Neutrophil (primary cell): Measurements from ENCODE around the gene GALNT17.

Experiments used
- H3K27ac ChIP-seq: fragments of 200-600 bp; sonication (generic); 2 replicates; pipeline ENCODE4 v1.5.1; 2016; ENCODE audit warnings: mild to moderate bottlenecking, moderate library complexity
- H3K27me3 ChIP-seq: fragments of 200-600 bp; sonication (generic); 2 replicates; pipeline ENCODE4 v1.6.0; 2016; ENCODE audit warnings: mild to moderate bottlenecking
- H3K36me3 ChIP-seq: fragments of 200-600 bp; sonication (generic); 2 replicates; pipeline ENCODE4 v1.5.1; 2017
- H3K4me1 ChIP-seq, 2 experiments: fragments of 200-600 bp in 1 of 2; sonication (generic) in 1 of 2; 1 replicate in 1 of 2; 2 replicates in 1 of 2; pipeline versions ENCODE4 v1.5.1 to v1.6.1; 2013 to 2016; ENCODE audit warnings: low read depth in 1 of 2, low read length in 1 of 2, mild to moderate bottlenecking in 1 of 2, moderate library complexity in 1 of 2; ENCODE audit not compliant: control insufficient read depth in 1 of 2, insufficient read depth in 1 of 2
- H3K4me3 ChIP-seq, 2 experiments: fragments of 200-600 bp in 1 of 2; sonication (generic) in 1 of 2; 1 replicate in 1 of 2; 2 replicates in 1 of 2; pipeline ENCODE4 v1.5.1; 2013 to 2016; ENCODE audit warnings: low read depth in 1 of 2, low read length in 1 of 2, mild to moderate bottlenecking in 1 of 2, moderate library complexity in 1 of 2
- H3K9me3 ChIP-seq: fragments of 200-600 bp; sonication (generic); 2 replicates; pipeline ENCODE4 v1.5.1; 2016
- CTCF ChIP-seq: fragments of 200-600 bp; sonication (generic); IDR thresholded peaks from 2 replicates; pipeline ENCODE4 v1.5.1; 2016; ENCODE audit warnings: antibody characterized with exemption

GALNT17 gene

GRCh38 chr7:71237945-71238344 is 106.0 kb downstream of the GALNT17 start:
- no peaks in the 10 kb centered on the region for H3K36me3 ChIP-seq

GRCh38 chr7:71238581-71239295 is 106.8 kb downstream of the GALNT17 start:
- no peaks in the 10 kb centered on the region for H3K4me1 ChIP-seq
- H3K27me3 ChIP-seq = no peaks in the 10 kb centered on the region
- TF ChIP-seq CTCF = no peak
- H3K9me3 ChIP-seq = no peaks in the 10 kb centered on the region
- no peaks in the 10 kb centered on the region for H3K36me3 ChIP-seq
- no peak overlapping the region for H3K27ac ChIP-seq
- no peak overlapping the region for H3K4me3 ChIP-seq

More at GRCh38 chr7:71237945-71238344, 106.0 kb downstream of the GALNT17 start:
- no peaks in the 10 kb centered on the region for H3K4me1 ChIP-seq
- H3K9me3 ChIP-seq = no peaks in the 10 kb centered on the region
- TF ChIP-seq CTCF = no peak
- no peaks in the 10 kb centered on the region for H3K27me3 ChIP-seq
- H3K4me3 ChIP-seq = no peak overlapping the region
- H3K27ac ChIP-seq = no peak overlapping the region

GRCh38 chr7:71239586-71240268 is 107.8 kb downstream of the GALNT17 start:
- H3K27ac ChIP-seq = no peak overlapping the region

GRCh38 chr7:71243736-71244410 is 111.9 kb downstream of the GALNT17 start:
- H3K4me3 ChIP-seq = no peak overlapping the region
- H3K9me3 ChIP-seq = no peaks in the 10 kb centered on the region
- no peaks in the 10 kb centered on the region for H3K36me3 ChIP-seq
- no peak for TF ChIP-seq CTCF
- no peak overlapping the region for H3K27ac ChIP-seq
- no peaks in the 10 kb centered on the region for H3K4me1 ChIP-seq
- no peaks in the 10 kb centered on the region for H3K27me3 ChIP-seq

More at GRCh38 chr7:71239586-71240268, 107.8 kb downstream of the GALNT17 start:
- H3K36me3 ChIP-seq = no peaks in the 10 kb centered on the region
- no peak overlapping the region for H3K4me3 ChIP-seq
- no peaks in the 10 kb centered on the region for H3K9me3 ChIP-seq
- H3K27me3 ChIP-seq = no peaks in the 10 kb centered on the region
- no peaks in the 10 kb centered on the region for H3K4me1 ChIP-seq
- TF ChIP-seq CTCF = no peak

- no peaks in the 10 kb centered on the region for H3K36me3 ChIP-seq
- no peaks in the 10 kb centered on the region for H3K9me3 ChIP-seq
- no peaks in the 10 kb centered on the region for H3K27me3 ChIP-seq
- no peak for TF ChIP-seq CTCF
- H3K27ac ChIP-seq = no peak overlapping the region
- H3K4me3 ChIP-seq = no peak overlapping the region
- H3K4me1 ChIP-seq = no peaks in the 10 kb centered on the region
These were observed 113.1 kb downstream of the GALNT17 start for GRCh38 chr7:71245038-71245437.
